ENCODE results near the gene SPATA17. TPM values are rescaled to one million over a fixed set of nuclear protein-coding genes. Genes with fewer than 3 reads are reported as not detected.

SPATA17 gene
- total RNA-seq, 1 experiment from 2014 or later: not detected

DNA sequence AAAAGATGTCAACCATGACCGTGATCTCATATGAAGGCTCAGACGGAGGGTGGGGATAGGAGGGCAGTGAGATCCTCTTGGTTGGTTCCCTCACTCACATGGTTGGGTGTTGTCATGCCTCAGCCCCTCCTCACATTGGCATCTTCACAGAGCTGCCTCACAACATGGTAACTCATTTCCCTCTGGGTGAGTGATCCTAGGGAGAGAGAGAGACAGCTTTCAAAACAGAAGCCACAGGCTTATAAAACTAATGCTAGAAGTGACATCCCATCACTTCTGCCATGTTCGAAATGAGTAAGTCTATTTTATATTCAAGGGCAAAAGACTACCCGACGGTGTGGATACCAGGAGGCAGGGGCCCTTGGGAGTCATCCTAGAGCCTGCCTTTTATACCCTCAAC is 145.5 kb downstream of the SPATA17 start:
- Histone ChIP-seq H3K9me3 (ENCODE audit: low read depth, low read length, poor library complexity, severe bottlenecking) (no peaks in the 10 kb centered on the region), H3K36me3 (ENCODE audit: insufficient read depth, low read length, poor library complexity, severe bottlenecking) (no peaks in the 10 kb centered on the region), H3K4me1 (ENCODE audit: insufficient read depth, low read length, poor library complexity, severe bottlenecking) (no peaks in the 10 kb centered on the region), H3K4me3 (ENCODE audit: low read depth, low read length, poor library complexity, severe bottlenecking) (no peak overlapping the region), H3K27me3 (replicated peaks; ENCODE audit: insufficient read depth, low read depth, low read length, poor library complexity) (no peaks in the 10 kb centered on the region), H3K27ac (ENCODE audit: low read depth, low read length, poor library complexity, severe bottlenecking) (no peak overlapping the region)
- intact Hi-C loops (cut with micrococcal nuclease; ENCODE audit: unreplicated experiment): no loop called here
- no peak for DNase-seq (ENCODE audit: low spot score)
- CTCF ChIA-PET: no interaction called here
- POLR2A ChIA-PET (ENCODE audit: low non-redundant PET): no interaction called here
- TF ChIP-seq CTCF (conservative IDR thresholded peaks at IDR 0.05; ENCODE audit: low read depth, low read length) (no peak), EZH2 (IDR thresholded peaks at IDR 0.05; ENCODE audit: borderline replicate concordance, low read depth, low read length, poor library complexity, severe bottlenecking) (no peak)
- no TSS peak for BruUV-seq (replicated peaks)

DNA sequence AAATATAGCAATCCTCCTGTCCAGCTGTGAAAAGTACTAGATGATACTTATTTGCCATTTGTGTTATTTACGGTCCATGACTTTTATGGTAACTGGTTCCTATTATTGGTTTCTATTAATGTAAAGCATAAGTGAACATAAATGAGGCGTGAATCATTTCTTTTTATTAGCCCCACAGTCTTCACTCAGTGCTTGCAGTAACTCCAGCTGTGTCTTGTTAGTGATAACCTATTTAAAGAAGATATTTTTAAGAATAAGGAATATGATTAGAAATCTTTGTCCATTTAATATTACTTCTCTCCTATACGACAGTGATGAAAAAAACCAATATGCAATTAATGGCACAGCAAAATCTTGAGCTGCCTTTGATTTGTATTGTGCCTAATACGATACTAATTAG is 149.9 kb downstream of the SPATA17 start:
- Histone ChIP-seq H3K4me1 (ENCODE audit: insufficient read depth, low read length, poor library complexity, severe bottlenecking) (no peaks in the 10 kb centered on the region), H3K36me3 (ENCODE audit: insufficient read depth, low read length, poor library complexity, severe bottlenecking) (no peaks in the 10 kb centered on the region), H3K27me3 (replicated peaks; ENCODE audit: insufficient read depth, low read depth, low read length, poor library complexity) (peaks cover 3% of the 10 kb centered on the region), H3K4me3 (ENCODE audit: low read depth, low read length, poor library complexity, severe bottlenecking) (no peak overlapping the region), H3K27ac (ENCODE audit: low read depth, low read length, poor library complexity, severe bottlenecking) (no peak overlapping the region), H3K9me3 (ENCODE audit: low read depth, low read length, poor library complexity, severe bottlenecking) (no peaks in the 10 kb centered on the region)
- no TSS peak for BruUV-seq (replicated peaks)
- ChIA-PET POLR2A (ENCODE audit: low non-redundant PET) (no interaction called here), CTCF (no interaction called here)
- intact Hi-C loops (cut with micrococcal nuclease; ENCODE audit: unreplicated experiment): no loop called here
- peak; percentile 26 for DNase-seq (ENCODE audit: low spot score)
- TF ChIP-seq CTCF (conservative IDR thresholded peaks at IDR 0.05; ENCODE audit: low read depth, low read length) (no peak), EZH2 (IDR thresholded peaks at IDR 0.05; ENCODE audit: borderline replicate concordance, low read depth, low read length, poor library complexity, severe bottlenecking) (no peak)

DNA sequence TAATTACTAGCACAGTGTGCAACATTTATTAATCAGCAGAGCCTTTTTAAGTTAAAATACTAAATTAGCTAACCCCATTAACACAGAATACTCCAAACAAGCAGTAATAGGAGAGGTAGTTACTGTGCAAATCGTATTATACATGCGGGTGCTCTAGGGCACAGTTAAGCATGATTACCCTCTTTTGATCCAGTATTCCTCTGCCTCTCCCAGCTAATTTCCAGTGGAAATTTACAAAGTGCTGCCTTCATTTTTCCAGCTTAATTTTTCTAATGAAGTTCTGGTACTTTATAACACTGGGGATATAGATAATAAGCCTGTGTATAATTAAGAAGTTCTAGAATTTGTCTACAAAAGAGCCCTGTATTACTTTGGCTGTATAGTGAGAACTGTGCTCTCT is 159.9 kb downstream of the SPATA17 start:
- H3K4me3 ChIP-seq (ENCODE audit: low read depth, low read length, poor library complexity, severe bottlenecking): no peak overlapping the region
- H3K4me1 ChIP-seq (ENCODE audit: insufficient read depth, low read length, poor library complexity, severe bottlenecking): no peaks in the 10 kb centered on the region
- H3K27ac ChIP-seq (ENCODE audit: low read depth, low read length, poor library complexity, severe bottlenecking): no peak overlapping the region
- H3K9me3 ChIP-seq (ENCODE audit: low read depth, low read length, poor library complexity, severe bottlenecking): no peaks in the 10 kb centered on the region
- ChIA-PET CTCF (no interaction called here), POLR2A (ENCODE audit: low non-redundant PET) (no interaction called here)
- DNase-seq (ENCODE audit: low spot score): no peak
- H3K36me3 ChIP-seq (ENCODE audit: insufficient read depth, low read length, poor library complexity, severe bottlenecking): no peaks in the 10 kb centered on the region
- intact Hi-C loops (cut with micrococcal nuclease; ENCODE audit: unreplicated experiment): no loop called here
- no peaks in the 10 kb centered on the region for H3K27me3 ChIP-seq (replicated peaks; ENCODE audit: insufficient read depth, low read depth, low read length, poor library complexity)
- no peak for TF ChIP-seq EZH2 (IDR thresholded peaks at IDR 0.05; ENCODE audit: borderline replicate concordance, low read depth, low read length, poor library complexity, severe bottlenecking)
- no peak for TF ChIP-seq CTCF (conservative IDR thresholded peaks at IDR 0.05; ENCODE audit: low read depth, low read length)
- no TSS peak for BruUV-seq (replicated peaks)

Data from A673 (cell line).